NCI-H128 (cell line): ENCODE data around the gene GADD45A.
"Not testable (repeated sequence)": the region's sequence is repeated elsewhere in the genome, so short reads cannot be mapped to it uniquely, and the experiment has no call there.

ENCODE experiments used
- DNase-seq: peaks from one replicate; lab custom pipeline; 2025; ENCODE audit not compliant: unreplicated experiment; lab: John Stamatoyannopoulos, UW

Gene GADD45A, protein sequence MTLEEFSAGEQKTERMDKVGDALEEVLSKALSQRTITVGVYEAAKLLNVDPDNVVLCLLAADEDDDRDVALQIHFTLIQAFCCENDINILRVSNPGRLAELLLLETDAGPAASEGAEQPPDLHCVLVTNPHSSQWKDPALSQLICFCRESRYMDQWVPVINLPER

GRCh38 chr1:67685067-67685557, at the start of gene GADD45A:
Gene GADD45A, plus strand, starts transcription at chr1:67685201. Its CDS starts 294 bp downstream, at chr1:67685495.
- DNase-seq = peak; percentile 98

DNA sequence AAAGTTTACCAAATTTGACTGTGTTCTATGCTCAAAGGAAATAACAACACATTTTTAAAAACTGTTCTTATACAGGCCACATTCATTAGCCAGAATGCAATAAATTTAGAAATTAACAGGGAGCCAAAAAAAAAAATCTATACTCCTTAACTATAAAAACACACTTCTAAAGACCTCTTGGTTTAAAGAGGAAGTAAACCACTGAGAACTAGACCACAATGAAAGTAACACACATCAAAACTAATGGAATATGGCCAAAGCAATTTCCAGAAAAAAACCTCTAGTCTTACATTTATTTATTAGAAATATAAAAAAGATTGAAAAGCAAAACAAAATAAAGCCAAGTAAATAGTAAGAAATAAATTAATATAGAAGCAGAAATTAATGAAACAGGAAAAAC, 48.9 kb upstream of the GADD45A start:
- DNase-seq = no peak

GRCh38 chr1:67639361-67639760, 45.6 kb upstream of the GADD45A start:
- DNase-seq = no peak

GRCh38 chr1:67642629-67643028, 42.4 kb upstream of the GADD45A start:
- no peak for DNase-seq

- no peak for DNase-seq
These were observed 40.4 kb upstream of the GADD45A start for GRCh38 chr1:67644566-67644965.

DNA sequence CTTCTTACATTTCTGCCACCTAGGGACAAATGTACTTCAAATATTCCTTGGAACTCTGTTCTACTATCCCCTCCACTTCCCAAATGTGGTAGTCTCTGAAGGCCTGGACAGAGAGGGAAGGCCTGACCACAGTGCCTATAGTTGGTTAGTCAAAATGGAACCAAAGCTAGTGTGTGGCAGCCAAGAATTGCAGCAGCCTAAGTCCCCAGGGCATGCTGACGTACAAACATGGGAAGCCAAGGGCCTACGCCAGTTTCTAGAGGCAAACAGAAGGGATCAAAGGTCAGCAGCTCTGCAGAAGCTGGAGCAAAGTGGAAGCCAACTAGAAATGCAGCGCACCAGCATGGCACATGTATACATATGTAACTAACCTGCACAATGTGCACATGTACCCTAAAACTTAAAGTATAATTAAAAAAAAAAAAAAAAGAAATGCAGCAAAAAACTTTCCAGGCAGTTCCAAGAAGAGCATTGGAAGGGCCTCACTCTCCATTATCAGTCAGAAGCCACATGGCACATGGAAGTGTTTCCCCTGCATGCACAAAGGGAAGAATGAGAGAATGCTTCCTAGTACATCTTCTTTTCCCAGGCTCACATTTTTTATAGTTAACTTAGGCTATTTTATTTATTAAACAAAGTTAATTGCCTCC, 39.4 kb upstream of the GADD45A start:
- no peak for DNase-seq

DNA sequence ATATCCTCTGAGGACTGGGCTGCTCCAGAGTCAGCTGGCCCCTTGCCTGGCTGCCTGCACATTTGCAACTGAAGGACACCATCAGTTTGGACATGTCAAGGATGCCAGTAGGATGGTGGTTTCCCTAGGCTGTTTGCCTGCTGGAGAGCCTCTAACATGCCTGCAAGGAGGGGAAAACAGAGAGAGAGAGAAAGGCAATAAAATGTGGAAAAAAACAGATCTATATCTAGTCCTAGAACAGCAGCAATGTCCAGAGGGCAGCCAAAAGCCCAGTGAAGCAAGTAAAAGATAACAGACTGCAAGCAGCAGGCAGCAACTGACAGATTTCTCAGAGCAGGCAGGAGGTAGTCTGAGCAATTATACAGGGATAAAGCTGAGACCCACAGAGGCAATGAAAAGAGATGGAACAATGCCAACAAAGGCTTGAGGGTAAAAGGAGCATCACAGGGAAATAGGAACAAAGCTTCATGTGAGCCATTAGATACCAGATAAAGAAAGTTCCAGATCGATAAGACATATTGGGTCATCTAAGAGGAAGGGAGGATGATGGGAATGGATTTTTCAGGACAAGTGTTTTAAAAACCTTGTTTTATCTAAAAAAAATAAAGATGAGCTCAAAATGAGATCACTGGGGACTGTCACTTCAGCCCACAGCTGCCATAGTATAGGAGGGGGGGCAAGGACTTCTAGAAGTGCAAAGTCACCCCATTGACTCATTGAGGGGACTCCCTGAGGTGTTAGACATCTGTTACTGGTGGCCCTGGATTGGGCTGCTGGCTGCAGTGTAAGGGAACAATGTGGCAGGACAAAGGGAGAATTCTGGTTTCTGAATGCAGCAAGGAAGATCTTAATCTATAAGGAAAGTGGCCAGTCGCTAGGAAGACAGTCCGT, 38.6 kb upstream of the GADD45A start:
- DNase-seq = peak; percentile 10

DNA sequence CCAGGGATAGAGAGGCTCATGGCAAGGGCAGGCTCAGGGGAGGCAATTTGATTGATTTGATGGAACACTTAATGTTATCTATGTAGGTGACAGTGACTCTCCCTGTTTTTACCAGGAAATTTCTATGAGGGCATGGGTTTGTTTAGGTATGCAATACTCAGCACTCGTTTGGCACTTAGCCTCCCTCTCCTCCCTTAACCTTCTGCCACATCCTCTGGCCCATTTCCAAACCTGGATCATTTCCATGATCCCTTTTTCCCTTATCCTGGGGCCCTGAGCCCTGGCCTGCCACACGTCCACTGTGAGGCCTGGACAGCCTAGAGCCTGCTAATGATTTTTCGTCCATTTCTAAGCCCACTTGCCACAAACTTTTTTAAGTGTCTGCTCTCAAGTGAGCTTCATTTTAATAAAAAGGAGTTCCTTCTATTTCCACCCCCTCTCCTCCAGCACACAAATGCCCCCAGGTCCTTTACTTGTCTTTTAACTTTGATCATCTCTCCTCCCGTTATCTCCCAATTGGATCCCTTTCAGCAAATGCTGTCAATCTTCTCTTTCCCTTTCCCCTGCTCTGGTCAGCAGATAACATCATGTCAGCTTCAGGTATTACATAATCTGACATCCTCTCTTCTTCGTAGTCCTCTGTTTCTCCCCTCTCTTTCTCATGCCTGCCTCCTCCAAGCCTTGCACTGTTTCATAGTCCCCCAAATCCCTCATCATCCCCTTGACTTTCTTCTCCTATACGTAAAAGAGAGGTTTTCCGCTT, 37.8 kb upstream of the GADD45A start:
- DNase-seq = no peak

- DNase-seq = no peak
These were observed 37.1 kb upstream of the GADD45A start for GRCh38 chr1:67647814-67648358.

GRCh38 chr1:67648582-67649326, 36.2 kb upstream of the GADD45A start:
- no peak for DNase-seq

DNA sequence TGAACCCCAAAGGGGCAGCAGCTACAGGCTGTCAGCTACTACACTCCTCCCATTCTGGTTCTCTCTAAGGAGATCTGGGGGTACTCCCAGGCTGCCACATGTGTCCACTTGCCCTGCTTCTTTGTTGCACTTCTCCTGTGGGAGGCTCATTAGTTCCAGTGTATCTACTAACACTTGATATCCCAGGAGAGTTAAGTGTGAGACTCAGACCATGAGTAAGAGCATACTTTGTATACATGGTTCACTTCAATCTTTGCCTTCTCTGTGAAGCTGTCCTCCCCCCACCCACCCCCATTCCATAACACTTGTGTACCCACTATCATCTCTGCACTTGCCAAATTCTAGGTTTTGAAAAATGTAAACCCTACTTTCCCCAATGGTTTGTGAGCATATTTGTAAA, 34.9 kb upstream of the GADD45A start:
- no peak for DNase-seq

GRCh38 chr1:67651031-67651430, 34.0 kb upstream of the GADD45A start:
- no peak for DNase-seq

DNA sequence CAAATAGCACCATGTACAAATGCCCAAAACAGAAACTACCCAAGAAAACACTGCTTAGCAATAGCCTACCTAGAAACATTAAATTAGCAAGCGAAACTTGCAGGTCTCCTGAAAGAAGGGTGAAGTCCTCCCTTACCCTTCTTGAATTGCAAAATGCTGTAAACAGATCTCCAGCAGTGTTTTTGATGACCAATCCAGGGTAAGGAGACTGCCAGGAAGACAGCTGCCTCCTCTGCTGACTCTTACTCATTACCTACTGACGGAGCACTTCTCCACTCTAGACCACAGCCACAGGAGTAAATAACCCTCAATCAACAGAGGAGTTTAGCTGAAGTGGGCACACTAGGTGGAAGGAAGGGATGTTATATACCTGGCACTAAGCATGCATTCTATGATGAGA, 32.2 kb upstream of the GADD45A start:
- DNase-seq = no peak

DNA sequence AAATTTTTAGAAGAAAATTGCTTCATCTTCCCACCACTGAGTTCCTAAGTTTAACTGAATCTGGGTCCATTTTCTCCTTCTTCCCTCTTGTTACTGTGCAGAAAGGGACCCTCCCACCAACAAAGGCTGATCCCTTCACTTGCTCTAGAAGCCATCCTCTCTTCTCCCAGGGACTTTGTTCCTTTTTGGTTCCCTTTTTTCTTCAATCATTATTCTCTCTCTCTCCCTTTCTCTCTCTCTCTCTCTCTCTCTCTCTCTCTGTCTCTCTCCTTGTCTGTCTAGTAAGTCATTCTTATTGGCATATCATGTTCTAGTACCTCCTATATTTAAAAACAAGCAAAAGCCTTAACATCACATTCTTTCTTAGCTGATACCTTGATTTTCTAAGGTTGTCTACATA, 31.7 kb upstream of the GADD45A start:
- DNase-seq = no peak

DNA sequence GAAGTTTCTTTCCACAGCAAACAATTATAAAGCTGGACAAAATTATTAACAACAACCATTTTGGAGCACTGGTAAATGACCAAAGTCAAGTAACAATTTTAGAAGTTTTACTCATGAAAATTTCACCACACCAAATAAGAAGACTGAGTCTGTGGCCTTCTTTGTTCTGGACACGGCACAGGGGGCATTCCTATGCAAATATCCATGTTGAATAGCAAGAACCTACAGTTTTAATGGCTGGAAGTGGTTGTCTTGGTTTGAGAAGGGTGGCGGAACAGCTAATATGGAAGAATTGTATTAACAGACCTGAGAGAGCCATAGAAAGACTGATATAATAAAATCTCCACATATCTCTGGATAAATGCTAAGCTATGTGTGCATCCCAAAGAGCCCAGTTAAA, 29.4 kb upstream of the GADD45A start:
- no peak for DNase-seq

GRCh38 chr1:67657152-67657551, 27.8 kb upstream of the GADD45A start:
- not testable (repeated sequence) for DNase-seq

GRCh38 chr1:67659229-67659628, 25.8 kb upstream of the GADD45A start:
- no peak for DNase-seq

- DNase-seq = no peak
These were observed 22.1 kb upstream of the GADD45A start for GRCh38 chr1:67662884-67663283.

DNA sequence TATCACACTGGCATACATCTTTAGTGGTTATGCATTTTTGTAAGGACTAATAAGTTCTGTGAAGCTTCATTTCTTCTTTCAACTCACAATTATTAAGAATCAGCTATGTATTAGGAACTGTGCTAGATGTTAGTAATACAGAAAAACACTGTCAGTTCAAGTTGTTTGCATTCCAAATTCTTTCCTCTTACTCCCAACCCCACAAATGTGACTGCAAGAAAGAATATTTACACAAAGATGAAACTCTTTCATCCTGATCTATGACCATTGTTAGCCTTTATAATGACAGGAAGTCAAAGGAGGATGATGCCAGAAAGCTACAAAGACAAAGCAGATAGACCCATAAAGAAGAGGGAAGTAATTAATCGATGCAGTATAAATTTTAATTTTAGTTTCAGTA, 21.0 kb upstream of the GADD45A start:
- DNase-seq = no peak

DNA sequence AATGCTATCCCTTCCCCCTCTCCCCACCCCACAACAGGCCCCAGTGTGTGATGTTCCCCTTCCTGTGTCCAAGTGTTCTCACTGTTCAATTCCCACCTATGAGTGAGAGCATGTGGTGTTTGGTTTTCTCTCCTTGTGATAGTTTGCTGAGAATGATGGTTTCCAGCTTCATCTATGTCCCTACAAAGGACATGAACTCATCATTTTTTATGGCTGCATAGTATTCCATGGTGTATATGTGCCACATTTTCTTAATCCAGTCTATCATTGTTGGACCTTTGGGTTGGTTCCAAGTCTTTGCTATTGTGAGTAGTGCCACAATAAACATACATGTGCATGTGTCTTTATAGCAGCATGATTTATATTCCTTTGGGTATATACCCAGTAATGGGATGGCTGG, 19.7 kb upstream of the GADD45A start:
- DNase-seq = not testable (repeated sequence)
